Sigmoid colon (tissue), 7 donors: ENCODE data around the gene STARD13. TPM values are rescaled to one million over a fixed set of nuclear protein-coding genes. Genes with fewer than 3 reads are reported as not detected.

Experiments
- DNase-seq: peaks from one replicate; pipeline ENCODE4 v3.0.0-alpha.2; 2019
- H3K27ac ChIP-seq, 4 donors: fragments of 200-600 bp; sonication (generic); one replicate each; pipeline ENCODE4 v1.5.1; 2016 to 2019; ENCODE audit warnings: mild to moderate bottlenecking in 1 of 4
- H3K27me3 ChIP-seq, 3 donors: fragments of 200-600 bp; sonication (generic); one replicate each; pipeline ENCODE4 v1.5.1; 2019; ENCODE audit warnings: mild to moderate bottlenecking in 1 of 3
- H3K36me3 ChIP-seq, 4 donors: fragments of 200-600 bp; sonication (generic); one replicate each; pipeline ENCODE4 v1.5.1; 2016 to 2019
- H3K4me1 ChIP-seq, 4 donors: fragments of 200-600 bp; sonication (generic); one replicate each; pipeline ENCODE4 v1.5.1; 2017 to 2019
- H3K4me3 ChIP-seq, 4 donors: fragments of 200-600 bp; sonication (generic); one replicate each; pipeline ENCODE4 v1.5.1; 2017 to 2019; ENCODE audit warnings: mild to moderate bottlenecking in 2 of 4, moderate library complexity in 1 of 4
- H3K9me3 ChIP-seq, 4 donors: fragments of 200-600 bp in 3 of 4; sonication (generic) in 3 of 4; one replicate each; pipeline versions ENCODE4 v1.5.1 to v1.6.1; 2013 to 2019
- EP300 ChIP-seq, 4 donors: sonication (generic); formaldehyde crosslinking; IDR thresholded peaks; one replicate each; pipeline ENCODE4 v1.6.1; 2017; ENCODE audit warnings: antibody characterized with exemption in 4 of 4
- POLR2A ChIP-seq, 2 donors: fragments of 450-650 bp; IDR thresholded peaks; one replicate each; pipeline ENCODE4 v1.6.1; 2016; ENCODE audit warnings: antibody characterized with exemption in 2 of 2, mild to moderate bottlenecking in 2 of 2, moderate library complexity in 2 of 2
- POLR2AphosphoS5 ChIP-seq, 4 donors: sonication (generic); formaldehyde crosslinking; IDR thresholded peaks; one replicate each; pipeline ENCODE4 v1.6.1; 2017; ENCODE audit warnings: antibody characterized with exemption in 4 of 4
- WGBS, 2 donors: extraction: QIAGEN DNeasy Blood & Tissue Kit; methylation state at CpG; one replicate each; pipeline ENCODE4 v1.1.7; 2013; 5-methylcytosine and 5-hydroxymethylcytosine counted together
- intact Hi-C: fragments of 100-400 bp; cut with DNase I; formaldehyde crosslinking; loops from one replicate; pipeline ENCODE4 v1.15.1; 2023
- polyA plus RNA-seq, 3 donors: library from polyadenylated mRNA; stranded (reverse); fragments of 200-250 nt; gene quantifications; one replicate each; pipeline ENCODE4 v1.2.3, GENCODE V29; 2013
- total RNA-seq, 4 donors: library from RNA; depleted of rRNA; stranded (reverse); fragments of >200 nt; gene quantifications; one replicate each; pipeline ENCODE4 v1.1.0, GENCODE V29; 2016
- TF ChIP-seq, protein P1 (sequence below), 4 experiments: fragments of 450-650 bp in 3 of 4; fragments of 200-600 bp in 1 of 4; IDR thresholded peaks; one replicate each; pipeline ENCODE4 v1.5.1; 2016 to 2019; ENCODE audit warnings: antibody characterized with exemption in 4 of 4, mild to moderate bottlenecking in 3 of 4, moderate library complexity in 2 of 4
- donor health status: healthy with polysubstance abuse.
- donor health status: Bipolar disorder and iron deficiency.
- donor health status: healthy.

The STARD13 gene
- total and polyA plus RNA-seq, 7 donors, result 3.7 to 102 (median 66.7) TPM

- peak overlapping the region; percentile 82 to 87 (median 85) for H3K27ac ChIP-seq
- no peaks in the 10 kb centered on the region for H3K9me3 ChIP-seq
- no peaks in the 10 kb centered on the region for H3K27me3 ChIP-seq
- 82 to 85% methylated on average over 4 of the region's 4 CpGs for WGBS, 2 donors
- intact Hi-C loops, result loop anchor here (10.0 kb wide), 2 partner anchors 157 to 543 kb away; partner anchors contain the start of genes PDS5B and STARD13
- TF ChIP-seq POLR2A (IDR thresholded peaks at IDR 0.05) (no peak), EP300 (IDR thresholded peaks at IDR 0.05) (no peak), POLR2AphosphoS5 (IDR thresholded peaks at IDR 0.05) (no peak)
- TF ChIP-seq, protein P1, sequence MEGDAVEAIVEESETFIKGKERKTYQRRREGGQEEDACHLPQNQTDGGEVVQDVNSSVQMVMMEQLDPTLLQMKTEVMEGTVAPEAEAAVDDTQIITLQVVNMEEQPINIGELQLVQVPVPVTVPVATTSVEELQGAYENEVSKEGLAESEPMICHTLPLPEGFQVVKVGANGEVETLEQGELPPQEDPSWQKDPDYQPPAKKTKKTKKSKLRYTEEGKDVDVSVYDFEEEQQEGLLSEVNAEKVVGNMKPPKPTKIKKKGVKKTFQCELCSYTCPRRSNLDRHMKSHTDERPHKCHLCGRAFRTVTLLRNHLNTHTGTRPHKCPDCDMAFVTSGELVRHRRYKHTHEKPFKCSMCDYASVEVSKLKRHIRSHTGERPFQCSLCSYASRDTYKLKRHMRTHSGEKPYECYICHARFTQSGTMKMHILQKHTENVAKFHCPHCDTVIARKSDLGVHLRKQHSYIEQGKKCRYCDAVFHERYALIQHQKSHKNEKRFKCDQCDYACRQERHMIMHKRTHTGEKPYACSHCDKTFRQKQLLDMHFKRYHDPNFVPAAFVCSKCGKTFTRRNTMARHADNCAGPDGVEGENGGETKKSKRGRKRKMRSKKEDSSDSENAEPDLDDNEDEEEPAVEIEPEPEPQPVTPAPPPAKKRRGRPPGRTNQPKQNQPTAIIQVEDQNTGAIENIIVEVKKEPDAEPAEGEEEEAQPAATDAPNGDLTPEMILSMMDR (IDR thresholded peaks at IDR 0.05), result no peak
- H3K4me1 ChIP-seq, result peaks cover 0 to 65% (median 61%) of the 10 kb centered on the region in 4 donors
- H3K4me3 ChIP-seq, result no peak overlapping the region
- peaks cover 10 to 51% (median 12%) of the 10 kb centered on the region in 4 donors for H3K36me3 ChIP-seq
- DNase-seq, result no peak
Observed at GRCh38 chr13:33128134-33128533, 157.4 kb downstream of the STARD13 start.

- intact Hi-C loops, result loop anchor here (10.0 kb wide), 2 partner anchors 158 to 542 kb away; partner anchors contain the start of genes PDS5B and STARD13
- peaks cover 0 to 60% (median 58%) of the 10 kb centered on the region in 4 donors for H3K4me1 ChIP-seq
- DNase-seq, result peak; percentile 75
- TF ChIP-seq, protein P1 (IDR thresholded peaks at IDR 0.05), result peak in 1 of 4 experiments; percentile 7
- TF ChIP-seq POLR2AphosphoS5 (IDR thresholded peaks at IDR 0.05) (peak in 3 of 4 donors; percentile 9 to 31 (median 25)), POLR2A (IDR thresholded peaks at IDR 0.05) (no peak), EP300 (IDR thresholded peaks at IDR 0.05) (no peak)
- no peaks in the 10 kb centered on the region for H3K9me3 ChIP-seq
- H3K36me3 ChIP-seq, result peaks cover 12 to 58% (median 17%) of the 10 kb centered on the region in 4 donors
- WGBS, 2 donors, result 86 to 90% methylated on average over 14 of the region's 14 CpGs
- no peaks in the 10 kb centered on the region for H3K27me3 ChIP-seq
- peak overlapping the region; percentile 82 to 87 (median 85) for H3K27ac ChIP-seq
- no peak overlapping the region for H3K4me3 ChIP-seq
Observed at GRCh38 chr13:33127009-33127551, 158.5 kb downstream of the STARD13 start.

GRCh38 chr13:33125821-33126570, 159.6 kb downstream of the STARD13 start:
- intact Hi-C loops, result loop anchor here (10.0 kb wide), 2 partner anchors 159 to 541 kb away; partner anchors contain the start of genes PDS5B and STARD13
- Histone ChIP-seq H3K4me3 (no peak overlapping the region), H3K4me1 (peaks cover 0 to 63% (median 60%) of the 10 kb centered on the region in 4 donors), H3K27me3 (no peaks in the 10 kb centered on the region), H3K27ac (peak overlapping the region; percentile 82 to 87 (median 85)), H3K9me3 (no peaks in the 10 kb centered on the region), H3K36me3 (peaks cover 12 to 57% (median 18%) of the 10 kb centered on the region in 4 donors)
- 68 to 78% methylated on average over 10 of the region's 10 CpGs for WGBS, 2 donors
- TF ChIP-seq POLR2AphosphoS5 (IDR thresholded peaks at IDR 0.05) (peak; percentile 47 to 82 (median 70)), POLR2A (IDR thresholded peaks at IDR 0.05) (no peak)
- DNase-seq, result peak; percentile 89

DNA sequence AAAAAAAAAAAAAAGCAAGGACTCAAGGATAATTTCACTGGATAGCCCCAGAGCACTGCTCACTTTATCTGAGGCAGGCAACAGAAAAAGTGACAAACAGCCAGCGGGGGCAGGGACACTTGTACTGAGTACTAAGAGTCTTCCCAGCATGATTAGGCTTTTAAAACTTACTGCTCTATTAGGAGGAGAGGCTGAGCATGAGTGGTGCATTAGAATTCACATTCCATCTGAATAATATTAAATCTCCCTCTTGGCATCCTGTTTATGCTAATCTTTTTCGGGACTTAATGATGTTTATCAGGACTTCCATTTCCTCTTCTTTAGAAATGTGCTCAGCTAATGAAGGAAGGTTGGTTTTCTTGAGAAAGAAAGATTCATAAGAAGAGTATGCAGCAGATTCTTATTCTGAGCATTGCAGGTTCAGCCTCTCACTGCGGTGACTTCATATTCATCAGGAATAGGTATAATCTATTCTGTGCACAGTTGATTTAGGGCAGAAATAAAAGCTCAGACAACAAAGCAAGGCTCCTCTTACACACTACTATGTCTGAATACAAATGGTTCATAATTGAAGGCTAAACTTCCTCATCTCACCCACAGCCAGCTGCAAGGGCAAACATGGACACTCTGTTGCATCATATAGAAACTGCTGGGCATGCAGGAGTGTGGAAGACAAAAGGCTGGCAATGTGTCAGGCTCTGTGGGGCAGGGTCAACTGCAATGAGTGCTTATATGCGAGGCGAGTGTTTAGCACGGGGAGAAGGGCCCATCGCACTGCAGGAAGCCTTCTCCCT, 162.3 kb downstream of the STARD13 start:
- TF ChIP-seq POLR2AphosphoS5 (IDR thresholded peaks at IDR 0.05) (peak in 3 of 4 donors; percentile 15 to 37 (median 31)), EP300 (IDR thresholded peaks at IDR 0.05) (no peak), POLR2A (IDR thresholded peaks at IDR 0.05) (no peak)
- Histone ChIP-seq H3K27ac (peak overlapping the region; percentile 82 to 87 (median 85)), H3K27me3 (no peaks in the 10 kb centered on the region), H3K9me3 (no peaks in the 10 kb centered on the region), H3K4me1 (peaks cover 0 to 79% (median 68%) of the 10 kb centered on the region in 4 donors), H3K36me3 (peaks cover 0 to 51% (median 9%) of the 10 kb centered on the region in 4 donors), H3K4me3 (no peak overlapping the region)
- 67 to 90% methylated on average over 7 of the region's 7 CpGs for WGBS, 2 donors
- intact Hi-C loops, result loop anchor here (10.0 kb wide), 2 partner anchors 162 to 538 kb away; partner anchors contain the start of genes PDS5B and STARD13
- DNase-seq, result peak; percentile 81

- Histone ChIP-seq H3K4me3 (no peak overlapping the region), H3K4me1 (peaks cover 0 to 55% (median 43%) of the 10 kb centered on the region in 4 donors), H3K9me3 (no peaks in the 10 kb centered on the region), H3K27ac (peak overlapping the region; percentile 47 to 58 (median 52)), H3K27me3 (no peaks in the 10 kb centered on the region), H3K36me3 (peaks cover 0 to 67% (median 25%) of the 10 kb centered on the region in 4 donors)
- WGBS, 2 donors, result 87 to 91% methylated on average over 10 of the region's 10 CpGs
- DNase-seq, result no peak
- TF ChIP-seq POLR2AphosphoS5 (IDR thresholded peaks at IDR 0.05), result peak in 1 of 4 donors; percentile 26
- TF ChIP-seq, protein P1 (IDR thresholded peaks at IDR 0.05), result no peak
- intact Hi-C loops, result loop anchor here (10.0 kb wide), 3 partner anchors 165 to 535 kb away; partner anchors contain the start of genes PDS5B and STARD13
Observed at GRCh38 chr13:33119856-33120543, 165.6 kb downstream of the STARD13 start.
